ENCODE measurements around the gene G6PD.

- TF ChIP-seq POLR2A (IDR thresholded peaks at IDR 0.05; ENCODE audit: low read depth, low read length) (no peak), CTCF (conservative IDR thresholded peaks at IDR 0.05; ENCODE audit: low read depth, low read length) (no peak), CHD1 (IDR thresholded peaks at IDR 0.05; ENCODE audit: low read depth, low read length) (no peak), RCOR1 (IDR thresholded peaks at IDR 0.05; ENCODE audit: insufficient replicate concordance, low read length) (no peak), RAD21 (IDR thresholded peaks at IDR 0.05; ENCODE audit: low read length) (no peak), SMC3 (IDR thresholded peaks at IDR 0.05; ENCODE audit: low read depth, low read length) (no peak)
Measured at GRCh38 chrX:154530286-154530685, 16.4 kb downstream of the G6PD start.
